ENCODE results near the gene DHCR7.

DNA sequence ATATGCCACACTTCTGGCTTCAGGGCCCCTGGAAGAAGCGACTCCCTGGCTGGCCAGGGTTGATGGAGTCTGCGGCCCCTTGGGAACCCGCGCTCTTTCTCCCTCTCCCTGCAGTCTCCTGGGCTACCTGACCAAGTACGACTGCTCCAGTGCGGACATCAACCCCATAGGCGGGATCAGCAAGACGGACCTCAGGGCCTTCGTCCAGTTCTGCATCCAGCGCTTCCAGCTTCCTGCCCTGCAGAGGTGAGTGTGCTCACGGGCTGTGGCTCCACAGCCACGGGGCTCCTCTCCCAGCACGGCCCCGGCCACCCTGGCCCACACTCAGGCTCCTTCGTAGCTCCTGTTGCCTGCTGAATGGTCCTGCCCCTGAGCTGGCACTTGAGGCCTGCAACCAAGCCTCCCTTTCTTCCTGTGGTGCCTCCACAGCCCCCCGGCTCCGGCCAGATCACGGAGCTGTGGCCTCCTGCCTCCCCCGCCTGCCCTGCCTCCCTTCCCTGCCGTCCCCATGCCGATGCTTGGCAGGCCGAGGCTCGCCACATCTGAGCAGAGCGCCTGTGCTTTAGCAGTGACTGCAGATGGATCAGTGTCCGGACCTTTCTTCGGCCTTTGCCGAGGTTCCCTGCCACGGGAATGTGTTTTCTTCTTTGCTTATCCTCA lies 42.7 kb upstream of the DHCR7 start:
- TF ChIP-seq, protein P1, sequence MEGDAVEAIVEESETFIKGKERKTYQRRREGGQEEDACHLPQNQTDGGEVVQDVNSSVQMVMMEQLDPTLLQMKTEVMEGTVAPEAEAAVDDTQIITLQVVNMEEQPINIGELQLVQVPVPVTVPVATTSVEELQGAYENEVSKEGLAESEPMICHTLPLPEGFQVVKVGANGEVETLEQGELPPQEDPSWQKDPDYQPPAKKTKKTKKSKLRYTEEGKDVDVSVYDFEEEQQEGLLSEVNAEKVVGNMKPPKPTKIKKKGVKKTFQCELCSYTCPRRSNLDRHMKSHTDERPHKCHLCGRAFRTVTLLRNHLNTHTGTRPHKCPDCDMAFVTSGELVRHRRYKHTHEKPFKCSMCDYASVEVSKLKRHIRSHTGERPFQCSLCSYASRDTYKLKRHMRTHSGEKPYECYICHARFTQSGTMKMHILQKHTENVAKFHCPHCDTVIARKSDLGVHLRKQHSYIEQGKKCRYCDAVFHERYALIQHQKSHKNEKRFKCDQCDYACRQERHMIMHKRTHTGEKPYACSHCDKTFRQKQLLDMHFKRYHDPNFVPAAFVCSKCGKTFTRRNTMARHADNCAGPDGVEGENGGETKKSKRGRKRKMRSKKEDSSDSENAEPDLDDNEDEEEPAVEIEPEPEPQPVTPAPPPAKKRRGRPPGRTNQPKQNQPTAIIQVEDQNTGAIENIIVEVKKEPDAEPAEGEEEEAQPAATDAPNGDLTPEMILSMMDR (IDR thresholded peaks at IDR 0.05) = no peak
- no peak for TF ChIP-seq POLR2A (IDR thresholded peaks at IDR 0.05)
- TF ChIP-seq POLR2AphosphoS5 (IDR thresholded peaks at IDR 0.05) = no peak
- TF ChIP-seq EP300 (IDR thresholded peaks at IDR 0.05) = no peak

Data from upper lobe of left lung (tissue), 4 donors.